NCI-H345 (cell line): ENCODE data around the gene ZBTB8B.
"Not testable (repeated sequence)": the region's sequence is repeated elsewhere in the genome, so short reads cannot be mapped to it uniquely, and the experiment has no call there.

Experiments
- DNase-seq: peaks from one replicate; lab custom pipeline; 2025; lab: John Stamatoyannopoulos, UW

The ZBTB8B gene

GRCh38 chr1:32470431-32470830 is 5.6 kb downstream of the ZBTB8B start:
- DNase-seq: no peak

- no peak for DNase-seq
These were observed 6.3 kb downstream of the ZBTB8B start for GRCh38 chr1:32470991-32471694.

- DNase-seq: no peak
These were observed 7.0 kb downstream of the ZBTB8B start for GRCh38 chr1:32471695-32472362.

- not testable (repeated sequence) for DNase-seq
These were observed 8.1 kb downstream of the ZBTB8B start for GRCh38 chr1:32472966-32473365.

- DNase-seq: peak; percentile 69
These were observed 10.1 kb downstream of the ZBTB8B start for GRCh38 chr1:32474954-32475353.

GRCh38 chr1:32480003-32480402 is 15.1 kb downstream of the ZBTB8B start:
- no peak for DNase-seq

- DNase-seq: no peak
These were observed 15.9 kb downstream of the ZBTB8B start for GRCh38 chr1:32480761-32481160.

GRCh38 chr1:32481788-32482187 is 16.9 kb downstream of the ZBTB8B start:
- not testable (repeated sequence) for DNase-seq

GRCh38 chr1:32485554-32486255 is 20.8 kb downstream of the ZBTB8B start:
- DNase-seq: no peak

GRCh38 chr1:32486463-32487113 is 21.7 kb downstream of the ZBTB8B start:
- no peak for DNase-seq

GRCh38 chr1:32487182-32487581 is 22.3 kb downstream of the ZBTB8B start:
- no peak for DNase-seq

- DNase-seq: no peak
These were observed 25.0 kb downstream of the ZBTB8B start for GRCh38 chr1:32489774-32490454.

- no peak for DNase-seq
These were observed 26.5 kb downstream of the ZBTB8B start for GRCh38 chr1:32491386-32491785.

GRCh38 chr1:32494196-32494595 is 29.3 kb downstream of the ZBTB8B start:
- DNase-seq: no peak

GRCh38 chr1:32494711-32495337 is 30.0 kb downstream of the ZBTB8B start:
- no peak for DNase-seq

- DNase-seq: no peak
These were observed 31.3 kb downstream of the ZBTB8B start for GRCh38 chr1:32496127-32496526.

GRCh38 chr1:32498751-32499150 is 33.9 kb downstream of the ZBTB8B start:
- DNase-seq: no peak

- DNase-seq: peak; percentile 75
These were observed 35.7 kb downstream of the ZBTB8B start for GRCh38 chr1:32500387-32501209.

- no peak for DNase-seq
These were observed 37.0 kb downstream of the ZBTB8B start for GRCh38 chr1:32501865-32502264.

- DNase-seq: no peak
These were observed 38.3 kb downstream of the ZBTB8B start for GRCh38 chr1:32503153-32503552.

GRCh38 chr1:32507021-32507420 is 42.1 kb downstream of the ZBTB8B start:
- DNase-seq: no peak
